ENCODE results near the gene RETN.

RETN gene

DNA sequence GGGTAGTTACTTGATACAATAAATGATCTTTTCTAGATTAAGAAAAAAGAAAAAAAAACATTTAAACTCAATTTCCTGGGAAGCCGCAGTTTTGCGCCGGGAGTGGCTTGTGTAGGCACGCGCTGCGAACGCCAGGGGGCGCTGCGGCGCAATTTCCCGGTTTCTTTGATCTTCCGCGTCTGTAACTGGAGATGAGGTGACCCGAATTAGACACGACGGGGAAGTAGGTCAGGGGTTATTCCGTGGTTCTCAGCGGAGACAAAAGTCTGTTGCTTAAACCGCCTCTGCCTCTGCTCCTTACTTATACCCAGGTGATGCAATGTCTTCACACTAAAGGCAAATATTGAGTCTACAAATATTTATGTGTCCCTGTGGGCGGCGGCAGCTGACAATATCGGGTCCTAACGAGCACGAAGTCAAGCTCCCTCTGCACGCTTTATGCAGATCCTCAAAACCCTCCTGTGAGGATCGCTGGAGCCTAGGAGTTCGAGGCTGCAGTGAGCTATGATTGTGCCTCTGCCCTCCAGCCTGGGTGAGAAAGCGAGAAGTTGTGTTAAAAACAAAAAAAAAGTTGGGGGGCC lies 16.7 kb upstream of the RETN start:
- peak overlapping the region; percentile 37 to 74 (median 61) for H3K4me3 Mint-ChIP-seq
- no peaks in the 10 kb centered on the region for H3K36me3 Mint-ChIP-seq (ENCODE audit: low read depth)
- peak overlapping the region in 1 of 3 experiments; percentile 68 for H3K27ac Mint-ChIP-seq
- H3K27me3 Mint-ChIP-seq (ENCODE audit: low read depth): peaks cover 24% of the 10 kb centered on the region
- TF ChIP-seq, protein P1, sequence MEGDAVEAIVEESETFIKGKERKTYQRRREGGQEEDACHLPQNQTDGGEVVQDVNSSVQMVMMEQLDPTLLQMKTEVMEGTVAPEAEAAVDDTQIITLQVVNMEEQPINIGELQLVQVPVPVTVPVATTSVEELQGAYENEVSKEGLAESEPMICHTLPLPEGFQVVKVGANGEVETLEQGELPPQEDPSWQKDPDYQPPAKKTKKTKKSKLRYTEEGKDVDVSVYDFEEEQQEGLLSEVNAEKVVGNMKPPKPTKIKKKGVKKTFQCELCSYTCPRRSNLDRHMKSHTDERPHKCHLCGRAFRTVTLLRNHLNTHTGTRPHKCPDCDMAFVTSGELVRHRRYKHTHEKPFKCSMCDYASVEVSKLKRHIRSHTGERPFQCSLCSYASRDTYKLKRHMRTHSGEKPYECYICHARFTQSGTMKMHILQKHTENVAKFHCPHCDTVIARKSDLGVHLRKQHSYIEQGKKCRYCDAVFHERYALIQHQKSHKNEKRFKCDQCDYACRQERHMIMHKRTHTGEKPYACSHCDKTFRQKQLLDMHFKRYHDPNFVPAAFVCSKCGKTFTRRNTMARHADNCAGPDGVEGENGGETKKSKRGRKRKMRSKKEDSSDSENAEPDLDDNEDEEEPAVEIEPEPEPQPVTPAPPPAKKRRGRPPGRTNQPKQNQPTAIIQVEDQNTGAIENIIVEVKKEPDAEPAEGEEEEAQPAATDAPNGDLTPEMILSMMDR (IDR thresholded peaks at IDR 0.05; ENCODE audit: unreplicated experiment in 3 of 3): peak; percentile 99 to 100 (median 100)
- peaks cover 10% of the 10 kb centered on the region for H3K4me1 Mint-ChIP-seq
- H3K9me3 Mint-ChIP-seq: no peaks in the 10 kb centered on the region

DNA sequence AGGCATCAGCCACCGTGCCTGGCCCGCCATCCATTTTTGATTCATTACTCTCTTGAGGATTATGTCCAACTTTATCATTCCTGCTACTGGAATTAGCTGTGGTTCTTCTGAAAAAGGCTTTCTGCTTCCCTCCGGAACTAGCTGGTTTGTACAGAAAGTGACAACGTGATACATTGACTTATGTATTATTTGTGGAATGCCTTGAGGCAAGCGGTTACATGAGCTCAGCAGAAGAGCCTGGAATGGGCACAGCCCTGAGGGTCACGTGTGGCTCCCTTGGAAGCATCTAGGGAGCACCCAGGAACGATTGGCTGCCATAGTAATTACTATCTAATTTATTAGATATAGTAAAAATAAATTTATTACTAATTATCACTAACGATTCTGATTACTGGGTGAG lies 14.4 kb upstream of the RETN start:
- Mint-ChIP-seq H3K4me1 (peaks cover 15% of the 10 kb centered on the region), H3K27me3 (ENCODE audit: low read depth) (peaks cover 30% of the 10 kb centered on the region), H3K4me3 (no peak overlapping the region), H3K36me3 (ENCODE audit: low read depth) (no peaks in the 10 kb centered on the region), H3K27ac (no peak overlapping the region), H3K9me3 (no peaks in the 10 kb centered on the region)
- TF ChIP-seq, protein P1 (IDR thresholded peaks at IDR 0.05; ENCODE audit: unreplicated experiment in 3 of 3): no peak

GRCh38 chr19:7655581-7655980 lies 13.3 kb upstream of the RETN start:
- H3K4me3 Mint-ChIP-seq: no peak overlapping the region
- H3K27ac Mint-ChIP-seq: no peak overlapping the region
- no peaks in the 10 kb centered on the region for H3K36me3 Mint-ChIP-seq (ENCODE audit: low read depth)
- TF ChIP-seq, protein P1 (IDR thresholded peaks at IDR 0.05; ENCODE audit: unreplicated experiment in 3 of 3): no peak
- peaks cover 15% of the 10 kb centered on the region for H3K4me1 Mint-ChIP-seq
- H3K9me3 Mint-ChIP-seq: no peaks in the 10 kb centered on the region
- H3K27me3 Mint-ChIP-seq (ENCODE audit: low read depth): peaks cover 25% of the 10 kb centered on the region

DNA sequence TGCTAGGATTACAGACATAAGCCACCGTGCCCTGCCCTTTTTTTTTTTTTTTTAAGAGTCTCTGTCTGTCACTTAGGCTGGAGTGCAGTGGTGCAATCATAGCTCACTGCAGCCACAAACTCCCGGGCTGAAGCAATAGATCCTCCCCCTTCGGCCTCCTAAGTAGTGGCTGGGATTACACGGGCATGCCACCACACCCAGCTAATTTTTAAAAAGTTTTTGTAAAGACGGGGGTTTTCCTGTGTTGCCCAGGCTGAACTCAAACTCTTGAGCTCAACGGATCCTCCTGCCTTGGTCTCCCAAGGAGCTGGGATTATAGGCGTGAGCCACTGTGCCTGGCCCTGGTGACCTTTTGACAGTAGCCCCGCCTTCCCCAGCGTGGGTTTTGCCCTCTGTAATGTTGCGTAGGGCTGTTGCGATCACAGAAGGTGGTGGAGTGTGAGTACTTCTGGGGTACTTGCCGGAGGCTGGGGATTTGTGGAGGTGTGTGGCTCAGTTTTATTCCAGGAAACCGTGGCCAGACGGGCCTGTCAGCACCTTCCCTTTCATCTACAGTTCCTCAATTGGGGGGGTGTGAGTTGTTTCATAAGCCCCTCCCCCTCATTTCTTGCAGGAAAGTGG lies 11.6 kb upstream of the RETN start:
- H3K4me3 Mint-ChIP-seq: no peak overlapping the region
- no peaks in the 10 kb centered on the region for H3K9me3 Mint-ChIP-seq
- peaks cover 24% of the 10 kb centered on the region for H3K27me3 Mint-ChIP-seq (ENCODE audit: low read depth)
- no peaks in the 10 kb centered on the region for H3K36me3 Mint-ChIP-seq (ENCODE audit: low read depth)
- no peak overlapping the region for H3K27ac Mint-ChIP-seq
- peaks cover 12% of the 10 kb centered on the region for H3K4me1 Mint-ChIP-seq
- TF ChIP-seq, protein P1 (IDR thresholded peaks at IDR 0.05; ENCODE audit: unreplicated experiment in 3 of 3): no peak

DNA sequence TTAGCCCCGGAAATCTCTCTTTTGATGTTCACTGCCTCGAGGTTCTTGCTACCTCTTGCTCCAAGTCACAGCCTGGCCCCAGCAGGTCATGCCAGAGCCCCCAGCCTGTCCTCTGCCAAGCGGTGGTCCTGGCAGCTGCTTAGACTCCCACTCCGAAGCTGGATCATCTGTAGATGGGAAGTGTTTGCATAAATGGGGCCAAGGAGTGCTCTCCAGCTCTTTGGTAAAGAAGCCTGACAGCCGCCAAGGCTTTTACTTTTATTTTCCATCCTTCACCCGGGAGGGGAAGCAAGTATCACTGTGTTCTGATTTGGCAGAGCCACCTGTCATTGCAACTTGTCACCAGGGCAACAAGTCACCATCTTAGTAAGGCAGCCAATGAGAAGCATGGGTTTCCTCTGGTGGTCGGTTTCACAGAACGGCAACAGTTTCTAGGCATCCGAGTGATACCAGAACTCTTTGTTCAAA lies 10.6 kb upstream of the RETN start:
- Mint-ChIP-seq H3K4me3 (peak overlapping the region in 1 of 3 experiments; percentile 19), H3K36me3 (ENCODE audit: low read depth) (no peaks in the 10 kb centered on the region), H3K9me3 (no peaks in the 10 kb centered on the region), H3K4me1 (peaks cover 5% of the 10 kb centered on the region), H3K27me3 (ENCODE audit: low read depth) (peaks cover 17% of the 10 kb centered on the region), H3K27ac (no peak overlapping the region)
- TF ChIP-seq, protein P1 (IDR thresholded peaks at IDR 0.05; ENCODE audit: unreplicated experiment in 3 of 3): no peak

All from nephron (organoid).